GM10847 (cell line): Measurements from ENCODE around the gene DERL3.
A peak's percentile ranks its signal among the peaks of the same experiment; 100 is the strongest.

Experiments used
- POLR2A ChIP-seq: IDR thresholded peaks from 2 replicates; pipeline ENCODE4 v1.6.1; 2011; ENCODE audit not compliant: insufficient read length; ENCODE audit errors: extremely low read depth

DERL3 gene

DNA sequence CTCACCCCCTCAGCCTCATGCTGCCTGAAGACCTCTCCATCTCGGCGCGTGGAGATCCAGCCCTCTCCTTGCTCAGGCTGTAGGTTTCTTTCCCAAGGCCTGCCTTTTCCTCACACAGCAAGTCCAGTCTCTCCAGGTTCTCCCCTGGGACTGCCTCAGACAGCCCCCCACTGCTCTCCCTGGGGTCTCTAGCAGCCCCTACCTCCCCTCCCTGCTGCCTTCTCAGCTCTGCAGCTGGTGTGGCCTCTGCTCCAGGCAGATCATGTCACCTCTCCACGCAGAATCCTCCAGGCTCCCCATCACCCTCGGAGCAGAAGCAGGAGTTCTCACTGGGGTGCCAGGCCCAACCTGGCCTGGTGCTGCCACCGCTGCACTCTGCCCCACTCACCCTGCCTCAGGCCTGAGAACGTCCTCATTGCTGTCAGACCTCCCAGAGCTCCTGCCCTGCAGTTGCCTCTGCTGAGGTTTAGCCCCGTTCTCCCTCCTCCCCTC is 36.9 kb downstream of the DERL3 start:
- no peak for TF ChIP-seq POLR2A

DNA sequence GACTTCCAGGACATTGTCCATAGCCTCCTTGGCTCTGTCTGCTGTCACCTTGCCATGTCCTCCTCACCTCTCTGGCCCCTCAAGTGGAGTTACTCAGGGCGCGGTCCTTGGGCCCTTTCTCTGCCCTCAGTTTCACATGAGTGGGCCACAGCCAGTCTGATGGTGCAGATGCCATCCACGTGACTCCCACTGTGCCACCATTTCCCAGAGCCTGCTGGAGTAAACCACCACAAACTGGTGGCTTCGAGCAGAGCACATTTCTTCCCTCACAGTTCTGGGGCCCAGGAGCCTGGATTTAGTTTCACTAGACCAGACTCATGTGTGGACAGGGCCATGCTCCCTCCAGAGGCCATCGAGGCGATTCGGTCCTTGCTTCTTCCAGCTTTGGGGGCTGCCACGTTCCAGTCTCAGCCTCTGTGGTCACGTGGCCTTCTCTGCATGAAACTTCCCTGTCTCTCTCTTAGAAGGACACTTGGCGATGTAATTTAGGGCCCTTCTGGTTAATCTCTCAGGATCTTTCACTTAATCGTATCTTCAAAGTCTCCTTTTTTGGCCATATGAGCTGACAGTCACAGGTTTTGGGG is 37.5 kb downstream of the DERL3 start:
- no peak for TF ChIP-seq POLR2A

DNA sequence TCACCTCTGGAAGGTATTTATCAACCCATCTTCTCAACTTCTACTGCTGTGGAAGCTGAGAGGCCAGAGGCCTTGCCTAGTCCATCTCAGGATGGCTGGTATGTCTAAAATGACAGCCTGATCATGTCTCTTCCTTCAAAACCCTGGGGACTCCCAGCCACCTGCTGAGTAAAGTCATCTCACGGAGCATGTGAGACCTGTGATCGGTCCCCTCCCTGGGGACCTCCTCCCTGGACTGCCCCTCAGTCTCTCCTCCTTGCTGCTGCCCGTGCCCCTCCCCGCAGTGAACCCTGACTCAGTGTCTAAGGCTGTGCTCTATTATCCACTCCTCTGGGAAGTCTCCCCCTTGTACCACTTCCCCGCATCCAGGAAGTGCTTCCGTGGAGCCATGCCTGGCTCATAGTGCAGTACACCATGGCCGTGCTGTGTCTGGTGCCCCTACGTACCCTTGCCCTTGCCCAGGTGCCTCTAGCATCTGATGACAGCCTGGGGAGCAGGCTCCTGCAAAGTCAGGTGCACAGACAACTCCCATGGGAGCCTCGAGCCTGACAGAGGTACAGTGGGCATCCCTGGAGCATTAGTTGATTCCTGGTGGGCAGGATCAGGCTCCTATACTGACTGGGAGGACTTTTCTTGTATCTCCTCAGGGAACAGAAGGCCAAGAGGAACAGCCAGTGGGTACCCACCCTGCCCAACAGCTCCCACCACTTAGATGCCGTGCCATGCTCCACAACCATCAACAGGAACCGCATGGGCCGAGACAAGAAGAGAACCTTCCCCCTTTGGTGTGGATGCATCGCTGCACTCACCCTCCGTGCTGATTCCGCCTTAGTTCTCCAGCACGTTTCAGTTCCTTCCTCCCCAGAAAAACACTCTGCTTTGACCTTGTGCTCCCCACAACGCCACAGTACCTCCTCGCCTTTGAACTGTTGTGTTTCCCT is 38.2 kb downstream of the DERL3 start:
- no peak for TF ChIP-seq POLR2A

DNA sequence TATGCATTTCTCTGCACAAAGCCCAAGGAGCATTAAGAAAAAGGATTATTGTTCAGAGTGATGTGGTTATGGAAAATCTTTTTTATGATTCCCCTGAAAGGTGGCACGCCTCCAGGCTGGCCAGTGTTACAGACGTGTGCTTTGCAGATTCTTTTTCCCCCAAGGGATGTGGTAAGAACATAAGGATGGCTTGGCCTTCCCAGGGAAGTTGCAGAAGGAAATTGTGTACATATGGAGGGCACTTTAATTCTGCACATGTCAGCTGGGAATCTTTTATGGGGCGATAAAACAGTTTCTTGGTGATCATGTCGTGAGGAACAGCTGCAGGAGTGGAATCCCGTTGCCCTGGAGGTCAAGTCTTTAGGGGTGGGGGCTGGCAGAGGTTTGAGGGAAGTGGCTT is 42.3 kb downstream of the DERL3 start:
- TF ChIP-seq POLR2A: no peak

DNA sequence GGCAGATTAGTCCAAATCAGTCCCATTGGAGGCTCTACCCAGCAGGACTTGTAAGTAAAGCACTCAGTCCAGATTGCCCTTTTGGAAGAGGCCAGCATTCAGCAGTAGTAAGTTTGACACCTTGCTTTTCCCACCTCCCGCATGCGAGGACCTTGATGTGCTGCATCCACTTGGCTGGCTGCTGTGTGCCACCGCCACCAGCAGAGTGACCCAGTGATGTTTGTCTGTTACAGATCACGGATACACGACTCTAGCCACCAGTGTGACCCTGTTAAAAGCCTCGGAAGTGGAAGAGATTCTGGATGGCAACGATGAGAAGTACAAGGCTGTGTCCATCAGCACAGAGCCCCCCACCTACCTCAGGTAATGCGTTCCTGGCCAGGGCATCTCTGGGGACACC is 45.5 kb downstream of the DERL3 start:
- no peak for TF ChIP-seq POLR2A

DNA sequence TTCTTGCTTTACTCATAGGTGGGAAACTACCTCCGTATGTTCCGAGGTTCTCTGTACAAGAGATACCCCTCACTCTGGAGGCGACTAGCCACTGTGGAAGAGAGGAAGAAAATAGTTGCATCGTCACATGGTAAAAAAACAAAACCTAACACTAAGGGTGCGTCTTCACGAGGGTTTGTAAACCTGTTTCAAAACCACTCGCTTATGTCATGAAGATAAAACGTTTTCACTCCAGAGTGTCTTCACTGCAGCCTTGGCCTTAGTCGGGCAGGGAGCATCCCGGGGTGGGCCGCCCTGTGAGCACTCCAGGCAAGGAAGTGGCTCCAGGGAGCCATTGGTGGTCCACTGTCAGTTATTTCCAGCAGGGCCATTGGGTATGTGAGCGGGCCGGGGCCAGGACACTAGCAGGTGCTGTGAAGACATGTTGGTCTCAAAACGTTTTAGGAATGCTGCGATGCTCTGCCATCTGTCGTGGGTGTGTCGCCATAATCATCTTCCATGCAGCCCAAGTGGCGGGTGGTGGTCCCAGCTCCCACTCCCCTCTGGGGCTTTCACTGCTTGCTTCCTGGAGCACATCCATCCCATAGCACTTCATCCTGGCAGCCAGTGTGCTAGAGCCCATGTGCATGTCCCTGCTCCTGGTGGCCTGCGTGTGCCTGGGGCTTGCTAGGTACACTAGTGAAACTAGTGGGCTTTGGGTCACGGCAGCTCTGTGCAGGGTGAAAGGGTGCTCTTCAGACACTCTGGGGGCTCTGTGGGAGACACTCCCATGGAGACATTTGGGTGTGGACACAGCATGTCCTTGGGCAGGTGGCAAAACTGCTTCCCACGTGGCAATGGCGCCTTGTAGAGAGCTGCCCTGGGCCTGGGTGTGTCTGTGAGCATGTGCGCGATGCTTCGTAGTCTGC is 46.8 kb downstream of the DERL3 start:
- TF ChIP-seq POLR2A: no peak

DNA sequence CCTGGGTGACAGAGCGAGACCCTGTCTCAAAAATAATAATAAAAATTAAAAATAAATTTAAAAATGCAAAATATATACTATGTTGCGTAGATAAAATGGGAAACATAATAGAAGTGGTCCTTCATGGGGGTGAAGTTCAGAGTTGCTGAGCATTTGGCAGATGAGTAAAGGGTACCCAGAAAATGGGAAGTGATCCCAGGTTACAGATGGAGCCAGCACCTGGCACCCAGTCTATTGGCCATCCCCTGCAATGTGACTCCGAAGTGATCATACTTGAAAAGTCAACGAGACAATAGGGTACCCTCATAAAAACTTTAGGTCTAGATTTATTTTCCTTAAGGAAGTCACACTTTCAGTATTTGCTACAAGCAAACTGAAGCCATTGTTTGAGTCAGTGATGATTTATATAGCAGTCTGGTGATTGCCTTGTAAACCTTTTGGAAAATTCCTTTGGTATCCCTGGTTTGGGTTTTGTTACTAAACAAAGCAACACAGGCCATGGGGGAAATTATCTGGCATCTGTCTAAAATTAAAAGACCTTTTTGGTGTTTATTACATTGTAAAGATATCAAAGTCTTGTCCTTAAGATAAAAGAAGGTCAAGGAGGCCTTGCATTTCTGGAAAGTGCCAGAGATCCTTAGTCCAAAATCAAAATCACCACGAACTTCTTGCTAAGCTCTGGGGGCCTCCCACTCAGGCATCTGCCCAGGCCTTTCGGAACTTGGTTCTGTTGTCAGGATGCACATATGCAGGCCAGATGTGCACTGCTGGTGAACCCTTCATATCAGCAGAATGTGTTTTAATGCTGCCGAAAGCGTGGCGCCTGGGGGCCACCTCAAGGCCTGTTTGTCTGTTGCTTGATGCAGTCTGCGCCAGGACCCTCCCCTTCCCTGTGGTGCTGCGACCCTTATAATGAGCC is 47.7 kb downstream of the DERL3 start:
- no peak for TF ChIP-seq POLR2A

DNA sequence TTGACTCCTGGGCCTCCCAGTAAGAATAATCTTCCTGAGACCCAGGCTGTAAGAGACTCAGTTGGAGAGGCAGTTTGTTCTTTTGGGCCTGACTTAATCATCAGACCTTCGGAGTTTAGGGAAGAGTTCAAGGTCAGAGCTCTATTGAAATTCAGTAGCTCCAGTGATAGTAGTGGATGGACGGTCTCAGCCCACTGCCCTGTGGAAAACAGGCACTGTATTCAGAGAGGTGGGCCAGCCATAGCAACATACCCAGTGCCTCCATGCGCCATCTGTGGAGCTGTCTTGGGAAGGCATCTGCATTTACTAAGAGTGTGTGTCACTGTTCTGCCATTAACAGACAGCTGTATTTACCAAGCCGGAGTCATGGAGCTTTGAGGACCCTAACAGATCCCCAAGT is 49.2 kb downstream of the DERL3 start:
- TF ChIP-seq POLR2A: no peak

DNA sequence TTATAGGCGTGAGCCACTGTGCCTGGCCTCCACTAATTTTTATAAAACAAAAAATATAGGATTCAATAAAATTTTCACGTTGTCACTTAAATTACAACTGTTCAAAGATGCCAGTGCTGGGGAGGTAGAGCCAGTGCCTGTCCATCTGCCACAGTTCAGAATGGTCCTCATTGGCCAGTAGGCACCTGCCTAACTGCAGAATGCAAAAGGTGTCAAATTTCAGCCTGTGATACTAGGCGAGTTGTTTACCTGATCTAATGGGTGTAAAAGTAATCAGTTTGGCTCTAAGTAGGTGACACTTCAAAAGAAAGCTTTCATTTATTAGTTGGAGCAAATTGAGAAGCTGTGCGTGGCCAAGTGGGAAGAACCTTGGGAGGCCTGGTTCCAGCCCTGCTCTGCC is 49.7 kb downstream of the DERL3 start:
- TF ChIP-seq POLR2A: no peak

DNA sequence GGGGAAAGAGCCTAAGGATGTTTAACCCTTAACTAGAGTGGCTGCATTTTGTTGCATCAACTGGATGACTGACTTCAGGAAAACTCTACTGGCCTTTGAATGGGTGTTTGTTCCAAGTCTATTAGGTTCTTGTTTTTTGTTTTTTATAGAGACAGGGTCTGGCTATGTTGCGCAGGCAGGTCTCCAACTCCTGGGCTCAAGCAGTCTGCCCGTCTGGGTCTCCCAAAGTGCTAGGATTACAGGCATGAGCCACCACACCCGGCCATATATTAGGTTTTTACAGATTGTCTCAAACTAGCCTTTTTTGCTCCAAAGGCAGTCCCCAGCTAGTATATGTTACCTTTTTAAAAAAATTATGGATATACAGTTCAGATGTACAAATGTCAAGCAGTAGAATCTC is 50.9 kb downstream of the DERL3 start:
- no peak for TF ChIP-seq POLR2A

DNA sequence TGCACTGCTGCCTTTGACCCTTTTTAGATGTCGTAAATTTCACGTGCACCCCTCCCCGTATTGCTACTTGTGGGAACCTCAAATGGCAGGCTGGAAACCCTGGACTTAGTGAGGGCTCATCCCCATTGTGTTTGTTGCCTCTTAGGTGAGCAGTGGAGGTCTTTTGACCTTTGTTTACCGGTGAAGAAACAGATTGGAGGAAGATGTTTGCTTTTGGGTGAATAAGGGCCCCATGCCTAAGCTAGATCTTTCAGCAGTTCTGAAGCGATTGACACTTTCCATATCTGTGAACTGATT is 51.3 kb downstream of the DERL3 start:
- no peak for TF ChIP-seq POLR2A

DNA sequence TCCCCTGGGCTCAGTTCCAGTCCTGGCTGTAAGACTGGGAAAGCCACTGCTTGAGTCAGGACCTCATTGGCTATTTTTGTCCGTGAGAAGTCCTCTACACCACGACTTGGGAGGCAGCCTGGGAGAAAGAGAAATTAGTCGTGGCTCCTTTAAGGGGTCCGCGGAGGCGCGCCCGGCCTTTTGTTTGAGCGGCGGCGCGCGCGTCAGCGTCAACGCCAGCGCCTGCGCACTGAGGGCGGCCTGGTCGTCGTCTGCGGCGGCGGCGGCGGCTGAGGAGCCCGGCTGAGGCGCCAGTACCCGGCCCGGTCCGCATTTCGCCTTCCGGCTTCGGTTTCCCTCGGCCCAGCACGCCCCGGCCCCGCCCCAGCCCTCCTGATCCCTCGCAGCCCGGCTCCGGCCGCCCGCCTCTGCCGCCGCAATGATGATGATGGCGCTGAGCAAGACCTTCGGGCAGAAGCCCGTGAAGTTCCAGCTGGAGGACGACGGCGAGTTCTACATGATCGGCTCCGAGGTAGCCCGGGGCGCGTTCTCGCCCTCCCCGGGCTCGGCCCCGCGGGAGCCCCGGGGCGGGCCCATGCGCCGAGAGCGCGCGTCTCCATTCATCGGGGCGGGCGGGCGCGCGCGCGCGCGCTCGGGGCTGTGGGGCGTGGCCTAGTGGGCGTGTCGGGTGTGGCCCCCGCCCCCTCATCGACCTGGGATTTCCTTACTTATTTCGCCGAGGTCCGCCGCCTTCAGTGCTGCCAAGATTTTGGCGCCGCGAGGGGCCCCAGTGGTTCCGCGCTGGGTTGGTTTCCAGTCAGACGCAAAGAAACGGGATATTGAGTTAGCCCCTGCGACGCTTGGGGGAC is 51.8 kb downstream of the DERL3 start, which contains the start of gene SMARCB1:
Gene SMARCB1 (plus strand): TSS at position 215 of the 848 bp plus-strand sequence. CDS start 204 bp downstream, at position 419.
- peak; percentile 54 for TF ChIP-seq POLR2A

DNA sequence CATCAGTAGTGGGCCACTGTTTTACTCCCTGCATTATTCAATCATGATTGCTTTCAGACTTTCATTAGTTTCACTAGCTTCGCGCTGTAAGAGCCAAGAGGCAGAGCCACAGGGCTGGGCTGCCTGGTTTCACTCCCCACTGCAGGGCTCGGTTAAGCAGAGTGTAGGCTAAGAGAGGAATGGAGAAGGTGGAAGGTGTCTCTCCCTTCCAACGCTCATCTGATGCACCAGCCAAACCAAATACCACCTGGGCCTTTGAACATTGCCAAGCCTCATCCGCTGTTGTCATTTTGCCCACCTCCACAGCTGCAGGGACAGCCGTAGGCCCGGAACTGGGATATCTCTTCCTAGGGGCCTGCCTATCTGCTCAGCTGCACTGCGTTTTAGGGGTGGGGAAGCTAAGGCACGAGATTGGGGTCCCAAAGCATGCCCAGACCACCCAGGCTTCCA is 52.5 kb downstream of the DERL3 start:
- no peak for TF ChIP-seq POLR2A
